ENCODE results near the gene SP4.

SP4 gene

DNA sequence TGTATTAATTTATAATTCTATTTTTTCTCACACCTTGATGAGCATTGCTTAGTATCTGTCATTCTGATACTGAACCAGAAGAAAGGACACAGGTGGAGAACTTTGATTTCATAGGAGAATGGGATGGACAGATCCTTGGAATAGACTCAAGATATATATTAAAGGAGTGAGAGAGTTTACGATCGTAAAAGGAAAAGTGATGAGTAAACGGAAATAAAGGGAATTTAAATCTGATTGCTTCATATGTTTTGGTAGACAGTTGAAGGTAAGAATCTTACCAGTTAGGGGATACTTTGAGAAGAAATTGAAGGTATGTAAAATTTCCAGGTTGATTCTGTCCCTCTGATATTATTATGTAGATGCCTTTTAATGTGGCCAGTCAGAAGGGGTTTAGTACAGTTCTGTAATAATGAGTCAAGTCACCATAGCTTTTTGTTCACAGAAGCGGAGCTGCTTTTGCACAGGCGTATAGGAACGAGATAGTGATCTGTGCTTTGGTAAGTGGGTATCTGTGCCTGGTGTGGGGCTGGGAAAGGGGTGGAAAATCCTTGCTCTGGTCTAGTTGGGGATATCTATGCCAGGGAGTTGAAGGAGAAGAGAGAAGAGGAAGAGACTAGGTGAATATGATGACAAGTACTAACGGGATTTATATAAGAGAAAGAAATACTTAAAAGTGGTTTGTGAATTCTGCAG is 15.4 kb downstream of the SP4 start:
- no peak for DNase-seq (ENCODE audit: low read depth in 2 of 2)

DNA sequence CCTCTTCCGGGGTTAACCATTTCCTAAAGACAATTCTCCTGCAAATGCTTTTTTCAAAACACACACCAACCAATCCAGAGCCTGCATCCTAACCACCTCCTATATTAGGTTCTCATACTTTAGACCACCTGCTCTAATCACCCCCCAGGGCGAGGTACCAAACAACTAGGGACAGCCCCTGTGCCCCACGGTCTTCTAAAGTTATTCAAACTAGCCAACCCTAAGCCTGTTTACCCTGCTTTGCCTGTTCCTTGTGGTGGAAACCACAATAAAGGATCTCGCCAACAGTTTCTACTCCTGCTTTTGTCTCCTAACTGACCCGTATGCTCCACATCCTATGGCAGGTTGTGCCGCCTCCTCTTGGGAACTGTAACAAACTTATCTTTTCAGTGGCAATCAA is 21.1 kb downstream of the SP4 start:
- no peak for DNase-seq (ENCODE audit: low read depth in 2 of 2)

DNA sequence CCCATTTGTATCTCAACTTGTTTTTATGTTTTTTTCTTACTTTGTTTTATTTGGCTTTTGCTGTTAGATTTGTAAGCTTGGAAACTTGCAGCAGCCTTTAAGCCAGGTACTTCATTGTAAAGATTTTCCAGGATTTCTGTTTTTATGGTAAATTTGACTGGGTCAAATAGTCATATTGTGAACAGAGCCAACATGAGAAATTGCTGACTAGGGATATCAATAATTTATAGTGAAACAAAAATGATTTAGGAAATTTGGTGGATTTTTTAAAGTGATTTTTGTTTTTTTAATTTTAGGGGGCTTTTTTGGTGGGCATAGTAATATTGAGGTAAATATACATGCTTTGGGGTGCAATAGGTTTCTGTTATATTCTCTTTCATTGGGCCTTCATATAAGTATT is 22.2 kb downstream of the SP4 start:
- no peak for DNase-seq (ENCODE audit: low read depth in 2 of 2)

DNA sequence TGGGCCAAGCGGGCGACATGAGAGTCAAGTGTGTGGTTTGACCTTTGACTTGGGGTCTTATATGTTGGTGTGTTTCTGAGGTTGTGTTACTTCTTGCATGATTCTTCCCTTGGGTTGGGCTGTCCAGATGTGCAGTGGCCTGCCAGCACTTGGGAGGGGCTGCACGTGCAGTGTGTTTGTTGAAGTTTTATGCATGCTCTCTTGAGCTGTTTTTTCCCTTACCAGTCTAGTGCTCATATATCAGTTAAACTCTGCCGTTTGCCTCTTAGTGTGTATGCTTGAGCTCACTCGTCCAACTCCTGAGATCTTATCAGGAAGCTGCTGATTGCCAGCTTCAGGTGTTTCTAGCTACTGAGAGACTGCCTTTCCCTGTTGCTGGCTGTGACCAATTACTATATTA is 23.1 kb downstream of the SP4 start:
- no peak for DNase-seq (ENCODE audit: low read depth in 2 of 2)

DNA sequence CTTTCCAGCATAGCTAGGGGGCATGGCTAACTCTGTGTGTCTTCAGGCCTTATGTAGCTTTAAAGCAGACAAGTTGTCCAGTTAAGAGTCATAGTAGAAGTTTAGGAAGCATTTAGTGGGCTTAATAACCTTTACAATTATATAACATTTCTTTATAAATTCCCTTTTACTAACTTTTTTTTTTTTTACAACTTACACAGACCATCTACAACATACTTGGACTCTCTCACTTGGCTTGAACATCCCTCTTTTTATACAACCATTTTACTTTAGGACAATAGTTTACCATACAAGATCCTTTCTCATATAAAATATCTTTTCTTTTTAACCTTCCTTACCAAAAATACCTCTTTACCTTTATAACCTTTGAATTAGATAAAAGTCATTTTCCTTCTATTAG is 26.3 kb downstream of the SP4 start:
- no peak for DNase-seq (ENCODE audit: low read depth in 2 of 2)

DNA sequence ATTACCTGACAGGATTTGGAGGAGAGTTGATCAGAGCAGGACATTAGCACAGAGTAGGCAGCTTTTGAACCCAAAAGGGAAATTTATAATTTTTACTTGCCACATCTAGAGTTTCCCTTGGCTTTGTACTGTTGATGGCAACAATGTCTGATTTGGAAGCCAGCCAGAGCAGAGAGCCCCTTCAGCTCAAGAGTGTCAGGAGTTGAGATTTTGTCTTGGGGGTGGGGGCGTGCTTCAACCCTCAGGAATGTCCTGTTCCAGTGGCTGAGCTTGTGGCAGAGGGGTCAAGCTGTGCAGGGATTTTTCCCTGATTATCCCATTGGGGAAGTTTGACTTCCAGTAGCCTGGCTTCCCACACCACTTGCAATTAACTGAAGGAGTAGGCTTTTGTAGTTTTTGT is 27.0 kb downstream of the SP4 start:
- DNase-seq (ENCODE audit: low read depth in 2 of 2) = no peak

DNA sequence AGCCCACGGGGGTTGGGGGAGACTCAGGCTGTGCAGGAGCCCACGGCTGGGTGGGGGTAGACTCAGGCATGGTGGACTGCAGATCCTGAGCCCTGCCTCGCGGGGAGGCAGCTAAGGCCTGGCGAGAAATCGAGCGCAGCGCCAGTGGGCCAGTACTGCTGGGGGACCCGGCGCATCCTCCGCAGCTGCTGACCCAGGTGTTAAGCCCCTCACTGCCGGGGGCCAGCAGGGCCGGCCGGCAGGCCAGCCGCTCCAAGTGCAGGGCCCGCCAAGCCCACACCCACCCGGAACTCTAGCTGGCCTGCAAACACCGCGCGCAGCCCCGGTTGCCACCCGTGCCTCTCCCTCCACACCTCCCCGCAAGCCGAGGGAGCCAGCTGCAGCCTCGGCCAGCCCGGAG is 33.4 kb downstream of the SP4 start:
- DNase-seq (ENCODE audit: low read depth in 2 of 2) = no peak

DNA sequence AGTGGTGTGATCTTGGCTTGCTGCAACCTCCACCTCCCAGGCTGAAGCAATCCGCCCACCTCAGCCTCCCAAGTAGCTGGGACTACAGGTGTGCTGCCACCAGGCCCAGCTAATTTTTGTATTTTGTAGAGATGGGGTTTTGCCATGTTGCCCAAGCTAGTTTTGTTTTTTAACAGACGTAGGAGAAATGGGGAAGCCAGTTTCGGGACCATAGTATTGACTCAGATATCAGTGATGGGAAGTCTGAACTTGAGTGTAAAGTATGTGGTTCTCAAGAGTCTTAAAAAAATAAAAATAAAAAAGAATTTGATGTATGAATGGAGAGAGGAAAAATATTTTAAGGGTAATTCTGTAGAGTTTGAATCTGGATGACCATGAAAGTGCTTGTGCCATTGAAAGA is 34.2 kb downstream of the SP4 start:
- no peak for DNase-seq (ENCODE audit: low read depth in 2 of 2)

DNA sequence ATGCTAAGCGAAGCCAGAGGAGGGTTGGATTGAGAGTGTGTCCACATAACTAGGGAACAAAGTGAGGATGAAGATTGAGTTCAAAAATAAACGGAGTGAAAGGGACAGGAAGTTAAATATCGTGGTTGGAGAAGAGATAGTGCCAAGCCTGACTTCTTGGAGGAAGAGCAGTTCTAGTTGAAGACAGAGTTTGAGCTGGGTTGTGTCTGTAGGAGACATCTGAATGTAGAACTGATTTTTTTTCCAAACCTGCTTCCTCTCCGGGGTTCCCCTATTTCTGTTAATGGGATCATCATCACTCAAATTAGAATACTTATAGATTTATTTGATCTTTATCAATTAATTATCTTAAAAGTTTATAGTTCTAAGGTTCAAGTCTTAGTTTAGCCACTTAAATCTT is 35.6 kb downstream of the SP4 start:
- DNase-seq (ENCODE audit: low read depth in 2 of 2) = no peak

DNA sequence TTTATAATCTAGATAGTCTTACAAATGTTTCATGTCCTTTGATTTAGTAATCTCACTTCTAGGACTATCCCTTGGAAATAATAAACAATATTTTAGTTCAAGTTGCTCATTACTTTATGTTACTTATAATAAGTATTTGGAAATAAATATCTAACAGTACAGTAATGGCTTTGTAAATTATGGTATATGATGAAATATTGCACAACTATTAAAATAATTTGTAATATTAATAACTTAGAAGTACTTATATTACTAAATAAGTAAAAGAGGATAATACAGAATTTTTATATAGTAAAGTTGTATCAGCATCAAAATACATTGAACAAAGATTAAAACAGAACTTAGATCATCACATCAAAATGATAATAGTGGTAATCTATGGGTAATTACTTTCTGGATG is 41.1 kb downstream of the SP4 start:
- no peak for DNase-seq (ENCODE audit: low read depth in 2 of 2)

DNA sequence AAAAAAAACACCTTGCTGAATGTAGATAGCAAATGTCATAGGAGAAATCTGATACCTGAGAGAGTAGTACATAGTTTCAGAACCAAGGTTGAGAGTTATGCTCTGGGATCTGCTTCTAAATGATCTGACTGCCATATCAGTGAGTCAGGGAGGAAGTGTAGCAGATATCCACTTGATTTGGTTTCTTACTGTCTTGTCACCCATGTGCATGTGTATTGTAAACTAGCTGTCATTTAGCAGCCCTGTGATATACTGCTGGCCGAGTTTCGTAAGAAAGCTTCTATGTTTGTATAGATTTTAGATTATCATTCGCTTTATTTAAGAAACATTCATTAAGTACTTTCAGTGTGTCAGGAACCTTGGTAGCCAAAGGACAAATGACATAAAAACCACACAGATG is 42.0 kb downstream of the SP4 start:
- no peak for DNase-seq (ENCODE audit: low read depth in 2 of 2)

DNA sequence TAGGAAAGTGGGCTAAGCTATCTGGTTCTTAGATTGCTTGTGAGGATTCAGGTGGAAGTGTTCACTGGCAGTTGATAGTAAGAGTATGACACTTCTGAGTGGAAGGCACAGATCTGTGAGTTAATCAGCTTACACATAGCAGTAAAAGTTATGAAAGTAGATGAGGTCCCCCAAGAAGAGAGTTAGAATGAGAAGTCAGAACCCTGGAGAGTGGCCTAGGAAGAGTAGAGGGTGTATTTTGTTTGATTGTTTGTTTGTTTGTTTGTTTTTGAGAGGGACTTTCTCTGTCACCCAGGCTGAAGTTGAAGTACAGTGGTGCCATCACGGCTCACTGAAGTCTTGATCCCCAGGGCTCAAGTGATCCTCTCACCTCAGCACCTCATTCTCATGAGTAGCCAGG is 44.1 kb downstream of the SP4 start:
- DNase-seq (ENCODE audit: low read depth in 2 of 2) = no peak

DNA sequence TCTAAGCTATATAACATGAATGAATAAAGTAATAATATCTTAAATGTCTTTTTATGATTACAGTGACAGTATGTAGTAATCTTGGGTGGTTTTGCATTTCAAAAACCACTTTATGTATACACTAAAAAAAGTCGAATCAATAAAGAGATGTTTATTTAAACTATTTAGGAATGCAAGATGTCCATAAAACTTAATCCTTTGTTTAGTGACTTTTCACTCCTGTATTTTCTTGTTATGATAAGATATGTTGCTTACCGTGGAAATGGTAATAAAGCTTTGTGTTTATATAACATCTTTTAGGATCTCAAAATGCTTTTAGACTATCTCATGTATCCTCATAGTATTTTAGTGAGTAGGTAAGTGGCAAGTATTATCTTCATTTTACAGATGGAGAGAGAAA is 48.5 kb downstream of the SP4 start:
- no peak for DNase-seq (ENCODE audit: low read depth in 2 of 2)

DNA sequence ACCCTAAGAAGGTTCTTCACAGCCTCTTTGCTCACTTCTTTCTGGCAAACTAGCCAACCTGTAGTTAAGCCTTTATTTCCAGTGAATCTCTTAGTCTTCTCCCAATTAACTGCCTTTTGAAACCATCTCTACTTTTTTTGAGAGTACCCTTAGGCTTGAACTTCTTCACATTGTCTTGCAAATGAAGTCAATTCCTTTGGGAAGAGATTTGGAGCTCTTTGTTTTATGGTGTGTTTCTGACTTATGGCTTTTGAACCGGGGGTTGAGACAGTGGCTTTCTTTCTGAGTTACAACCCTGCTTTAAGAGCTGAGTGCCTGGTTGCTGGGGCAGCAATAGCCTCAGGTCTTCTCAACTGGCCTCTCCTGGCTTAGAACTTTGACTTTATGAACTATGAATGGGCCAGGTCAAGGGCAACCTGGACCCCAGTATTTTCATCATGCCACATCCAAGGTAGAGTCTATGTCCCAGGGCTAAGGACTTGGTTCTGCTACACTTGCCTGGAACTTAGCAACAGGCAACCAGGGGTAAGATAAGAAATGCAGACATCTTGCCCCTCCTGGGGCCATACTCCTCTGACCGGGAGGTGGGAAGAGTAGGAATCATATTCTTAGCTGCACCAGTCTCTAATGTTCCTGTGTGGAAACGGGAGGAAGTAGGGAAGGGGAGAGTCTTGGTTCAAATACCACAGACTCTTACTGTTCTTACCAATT is 53.0 kb downstream of the SP4 start:
- no peak for DNase-seq (ENCODE audit: low read depth in 2 of 2)

DNA sequence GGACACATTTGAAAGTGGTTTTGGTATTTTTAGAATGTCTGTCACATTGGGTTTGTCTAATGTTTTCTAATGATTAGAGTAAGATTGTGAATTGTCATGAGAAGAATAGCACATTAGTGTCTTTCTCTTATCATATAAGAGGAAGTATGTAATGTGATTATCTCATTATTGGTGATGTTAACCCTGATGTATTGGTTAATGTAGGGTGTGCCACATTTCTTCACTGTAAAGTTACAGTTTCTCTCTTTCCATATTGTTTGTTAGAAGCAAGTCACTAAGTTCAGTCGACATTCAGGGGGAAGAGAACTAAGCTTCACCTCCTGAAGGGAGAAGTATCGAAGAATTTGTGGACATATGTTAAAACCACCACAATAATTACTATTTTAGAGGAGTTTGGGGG is 58.6 kb downstream of the SP4 start:
- no peak for DNase-seq (ENCODE audit: low read depth in 2 of 2)

DNA sequence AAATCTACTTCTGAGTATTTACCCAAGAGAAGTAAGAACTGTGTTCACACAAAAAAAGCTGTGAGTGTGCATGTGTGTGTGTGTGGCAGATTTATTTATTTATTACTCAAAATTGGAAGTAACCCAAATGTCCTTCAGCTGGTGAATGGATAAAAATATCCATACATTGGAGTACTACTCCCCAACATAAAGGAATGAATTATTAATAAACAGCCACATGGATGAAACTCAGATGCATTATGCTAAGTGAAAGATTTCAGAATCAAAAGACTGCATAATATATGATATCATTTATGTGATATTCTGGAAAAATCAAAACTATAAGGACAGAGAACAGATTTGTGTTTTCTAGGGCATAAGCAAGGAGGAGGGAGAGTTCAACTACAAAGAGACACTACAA is 67.8 kb downstream of the SP4 start:
- DNase-seq (ENCODE audit: low read depth in 2 of 2) = no peak

DNA sequence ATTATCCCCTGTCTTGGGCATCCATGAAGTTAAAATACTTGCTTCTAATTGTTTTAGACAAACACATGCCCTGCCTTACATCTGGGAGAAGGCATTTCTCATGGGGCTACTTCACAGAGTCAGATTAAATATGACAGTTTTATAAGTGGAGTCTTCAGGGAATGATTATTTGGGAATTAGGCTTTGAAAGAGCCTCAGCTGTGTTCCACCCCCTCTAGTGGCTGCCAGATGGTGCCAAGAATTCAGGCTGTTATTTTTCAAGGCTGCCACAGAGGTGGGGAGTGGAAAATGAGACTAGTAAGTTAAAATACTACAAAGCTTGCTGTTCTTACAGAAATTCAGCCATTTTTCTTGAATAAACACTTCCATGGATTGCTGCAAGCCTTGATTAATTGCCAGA is 69.2 kb downstream of the SP4 start:
- no peak for DNase-seq (ENCODE audit: low read depth in 2 of 2)

DNA sequence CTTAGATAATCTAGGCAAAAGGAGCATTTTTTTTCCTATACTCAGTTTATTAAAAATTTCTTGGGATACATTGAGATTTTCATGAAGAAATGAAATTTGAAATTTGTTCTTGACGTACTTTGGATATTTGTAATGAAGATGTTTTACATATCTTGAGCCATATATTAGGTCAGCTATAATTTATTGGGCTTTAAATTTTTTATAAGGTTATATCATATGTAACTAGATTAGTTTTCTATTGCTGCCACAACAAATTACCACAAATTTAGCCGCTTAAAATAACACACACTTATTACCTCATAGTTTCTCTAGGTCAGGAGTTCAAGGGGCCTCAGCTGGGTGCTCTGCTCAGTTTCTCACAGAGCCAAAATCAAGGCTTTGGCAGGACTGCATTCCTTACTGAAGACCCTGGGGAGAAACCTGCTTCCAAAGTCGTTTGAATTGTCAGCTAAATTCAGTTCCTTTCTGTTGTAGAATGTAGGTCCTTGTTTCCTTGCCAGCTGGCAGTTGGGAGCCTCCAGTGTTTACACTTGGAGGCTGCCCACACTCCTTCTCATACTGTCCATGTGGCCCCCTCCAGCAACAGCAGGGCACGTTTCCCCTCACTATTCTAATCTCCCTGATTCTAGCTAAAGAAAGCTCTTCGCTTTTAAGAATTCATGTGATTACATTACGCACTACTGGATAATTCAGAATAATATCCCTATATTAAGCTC is 72.4 kb downstream of the SP4 start:
- no peak for DNase-seq (ENCODE audit: low read depth in 2 of 2)

DNA sequence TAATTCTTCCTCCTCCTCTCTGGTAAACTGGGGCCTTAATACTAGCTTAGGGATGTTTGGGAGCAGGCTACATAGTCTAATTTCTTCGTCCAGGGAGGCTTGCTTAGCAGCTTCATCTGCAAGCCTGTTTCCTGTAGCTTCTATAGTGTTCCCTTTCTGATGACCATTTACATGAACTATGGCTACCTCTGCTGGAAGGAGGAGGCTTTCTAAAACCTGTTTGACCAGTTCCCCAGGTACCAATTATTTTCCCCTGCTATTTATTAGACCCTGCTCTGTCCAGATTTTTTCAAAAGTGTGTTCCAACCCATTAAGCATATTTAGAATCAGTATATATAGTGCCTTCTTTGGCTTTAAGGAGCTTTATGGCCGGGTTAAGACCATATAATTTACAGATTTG is 76.1 kb downstream of the SP4 start:
- DNase-seq (ENCODE audit: low read depth in 2 of 2) = no peak

DNA sequence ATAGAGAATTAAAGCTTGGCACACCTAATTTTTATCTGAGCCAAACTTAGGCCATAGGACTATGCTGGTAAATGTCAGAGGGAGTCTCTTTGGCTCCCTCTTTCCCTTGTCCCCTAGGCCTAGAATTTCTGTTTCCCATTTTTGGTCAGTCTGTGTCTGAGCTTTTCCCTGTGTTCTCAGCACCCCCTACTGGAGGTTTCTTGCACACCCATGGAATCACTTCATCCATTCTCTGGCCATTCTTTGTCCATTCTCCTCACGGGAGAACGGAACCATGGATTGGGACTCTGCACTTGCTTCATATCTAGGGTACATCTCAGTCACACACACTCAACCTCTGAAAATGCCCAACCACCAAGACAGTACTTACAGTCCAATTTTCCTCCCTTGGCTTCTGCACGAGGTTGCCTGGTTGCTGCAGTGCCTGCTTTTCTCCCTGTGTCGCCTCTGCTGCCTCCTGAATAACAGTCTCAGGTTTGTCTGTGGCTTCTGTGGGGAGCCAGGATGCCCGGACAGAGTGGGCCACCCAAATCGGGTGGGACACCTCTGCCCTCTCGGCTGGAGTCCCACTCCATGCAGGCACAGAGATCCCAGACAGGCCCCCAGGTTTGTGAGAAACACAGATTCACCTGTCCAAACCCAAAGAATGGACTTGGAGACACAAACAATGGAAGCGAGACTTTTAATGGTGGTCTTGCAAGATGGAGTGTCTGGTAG is 79.9 kb downstream of the SP4 start:
- DNase-seq (ENCODE audit: low read depth in 2 of 2) = no peak

DNA sequence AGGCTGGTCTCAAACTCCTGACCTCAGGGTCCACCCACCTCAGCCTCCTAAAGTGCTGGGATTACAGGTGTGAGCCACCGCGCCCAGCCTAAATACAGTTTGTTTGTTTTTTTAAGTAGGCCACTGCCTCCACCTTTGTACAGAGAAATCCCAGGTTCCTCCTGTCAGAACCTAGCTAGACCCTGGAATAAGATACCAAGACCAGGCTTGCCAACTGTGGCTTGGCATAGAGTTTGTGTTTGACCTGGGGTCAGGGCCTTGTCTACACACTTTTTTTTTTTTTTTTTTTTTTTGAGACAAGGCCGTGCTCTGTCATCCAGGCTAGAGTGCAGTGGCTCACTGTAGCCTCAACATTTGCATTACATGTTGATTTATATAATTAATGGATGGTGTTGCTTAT is 80.7 kb downstream of the SP4 start:
- DNase-seq (ENCODE audit: low read depth in 2 of 2) = no peak

DNA sequence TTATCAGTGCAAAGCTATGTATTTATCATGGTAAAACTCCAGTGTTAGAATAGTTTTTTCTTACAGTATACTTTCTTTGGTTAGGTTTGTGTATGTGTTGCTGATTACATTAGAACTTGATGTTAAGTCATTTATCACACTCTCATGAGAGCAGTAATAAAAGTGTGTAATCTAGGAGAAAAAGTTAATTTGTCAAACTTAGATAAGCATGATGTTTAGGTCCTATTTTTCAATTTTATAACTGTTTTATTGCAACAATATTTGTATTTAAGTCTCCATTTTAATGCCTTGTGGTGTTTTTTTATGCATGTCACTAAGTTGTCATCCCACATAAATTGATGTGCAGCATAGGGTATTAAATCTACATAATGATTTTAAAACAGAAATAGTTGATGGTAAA is 86.2 kb downstream of the SP4 start:
- no peak for DNase-seq (ENCODE audit: low read depth in 2 of 2)

DNA sequence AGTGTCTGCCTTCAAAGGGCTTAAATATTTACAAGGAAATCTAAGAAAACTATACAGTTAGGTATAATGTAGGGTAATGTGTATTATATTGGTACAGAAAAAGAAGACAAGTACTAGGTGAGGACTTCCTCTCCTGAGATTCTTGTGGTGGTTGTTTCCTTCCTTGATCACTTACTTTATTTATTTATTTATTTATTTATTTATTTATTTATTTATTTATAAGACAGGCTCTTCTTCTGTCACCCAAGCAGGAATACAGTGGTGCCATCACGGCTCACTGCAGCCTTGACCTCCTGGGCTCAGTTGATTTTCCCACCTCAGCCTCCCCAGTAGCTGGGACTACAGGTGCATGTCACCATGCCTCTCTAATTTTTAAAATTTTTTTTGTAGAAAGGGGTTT is 96.8 kb downstream of the SP4 start:
- DNase-seq (ENCODE audit: low read depth in 2 of 2) = no peak

Data from stimulated activated CD8-positive, alpha-beta memory T cell treated with anti-CD3 and anti-CD28 coated beads, Interleukin-15, amount 100 ng/mL, for 48 hours (primary cell).